HG03442 (cell line): ENCODE measurements around the gene TPH2.

Experiments used
- ATAC-seq: cut with Tn5 transposase; IDR thresholded peaks from one replicate; pipeline ENCODE4 v1.9.1; 2021; ENCODE audit warnings: mild to moderate bottlenecking, moderate library complexity; ENCODE audit not compliant: unreplicated experiment

The TPH2 gene

DNA sequence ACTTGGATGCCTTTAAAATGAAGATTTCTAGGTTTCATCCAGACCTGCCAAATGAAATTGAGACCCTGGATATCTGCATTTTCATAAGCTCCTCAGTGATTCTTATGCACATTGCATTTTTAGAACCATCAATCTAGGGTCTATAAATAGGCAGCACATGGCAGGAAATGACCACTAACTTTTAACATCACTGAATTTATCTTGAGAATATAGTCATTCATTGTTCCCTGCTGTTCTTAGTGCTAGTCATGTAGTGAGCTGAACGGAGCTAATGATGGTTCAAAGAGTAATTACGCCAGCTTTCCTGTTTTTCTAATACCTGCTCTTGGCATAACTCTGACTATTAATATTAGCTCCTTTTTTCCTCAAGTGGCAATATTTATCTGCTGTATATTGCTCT, 91.6 kb downstream of the TPH2 start:
- ATAC-seq = no peak

DNA sequence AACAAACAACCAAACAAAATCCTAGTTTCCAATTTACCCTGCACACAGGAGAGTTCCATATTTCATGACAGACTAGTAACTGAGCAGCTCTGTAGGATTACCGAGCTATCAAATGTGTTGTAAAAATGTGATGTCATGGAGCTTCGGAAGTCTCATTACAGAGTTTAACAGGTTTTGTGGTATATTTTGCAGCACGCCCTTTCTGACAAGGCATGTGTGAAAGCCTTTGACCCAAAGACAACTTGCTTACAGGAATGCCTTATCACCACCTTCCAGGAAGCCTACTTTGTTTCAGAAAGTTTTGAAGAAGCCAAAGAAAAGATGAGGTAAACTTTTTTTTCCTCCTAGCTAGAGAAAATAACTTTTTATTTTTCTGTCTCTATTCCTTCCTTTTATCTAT, 92.4 kb downstream of the TPH2 start:
- no peak for ATAC-seq

- ATAC-seq = no peak
Observed at GRCh38 chr12:72033991-72034390, 95.3 kb downstream of the TPH2 start.

GRCh38 chr12:72035625-72036024, 97.0 kb downstream of the TPH2 start:
- no peak for ATAC-seq

DNA sequence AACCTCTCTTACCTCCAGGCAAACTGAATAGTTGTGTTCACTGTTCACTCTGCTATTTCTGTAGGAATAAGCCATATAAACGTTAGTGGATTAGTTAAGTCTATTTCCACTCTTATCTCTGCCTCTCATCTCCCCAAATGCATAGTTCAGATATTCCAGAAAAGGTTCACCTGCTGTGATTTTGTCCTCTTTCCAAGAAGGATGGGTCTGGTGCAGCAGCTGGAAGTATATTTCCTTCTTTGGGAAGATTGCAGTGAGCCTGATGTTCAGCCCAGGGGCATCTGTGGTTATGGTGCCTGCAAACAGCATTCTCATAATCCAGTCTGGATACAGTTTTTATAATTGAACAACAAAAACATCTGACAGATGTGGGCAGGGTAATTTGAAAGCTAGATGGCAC, 97.7 kb downstream of the TPH2 start:
- ATAC-seq = no peak

- no peak for ATAC-seq
Observed at GRCh38 chr12:72037006-72037795, 98.6 kb downstream of the TPH2 start.

GRCh38 chr12:72041811-72042210, 103.2 kb downstream of the TPH2 start:
- no peak for ATAC-seq

- no peak for ATAC-seq
Observed at GRCh38 chr12:72053604-72054003, 115.0 kb downstream of the TPH2 start.

DNA sequence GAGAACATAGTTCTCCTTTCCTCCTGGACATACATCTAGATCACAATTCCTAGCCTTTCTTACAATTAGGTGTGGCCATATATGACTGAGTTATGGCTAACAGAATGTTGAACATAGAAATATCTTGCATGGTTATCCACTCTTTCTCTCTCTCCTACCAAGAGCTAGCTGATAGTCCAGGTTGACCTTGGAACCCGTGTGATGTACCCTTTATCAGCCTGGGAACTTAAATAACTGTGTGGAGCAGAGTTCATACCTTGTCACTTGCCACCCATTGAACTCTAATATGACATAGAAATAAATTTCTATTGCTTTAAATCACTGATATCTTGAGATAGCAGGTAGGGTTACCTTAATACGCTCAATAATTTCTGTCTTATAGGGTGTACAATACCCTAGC, 115.9 kb downstream of the TPH2 start:
- ATAC-seq = no peak

DNA sequence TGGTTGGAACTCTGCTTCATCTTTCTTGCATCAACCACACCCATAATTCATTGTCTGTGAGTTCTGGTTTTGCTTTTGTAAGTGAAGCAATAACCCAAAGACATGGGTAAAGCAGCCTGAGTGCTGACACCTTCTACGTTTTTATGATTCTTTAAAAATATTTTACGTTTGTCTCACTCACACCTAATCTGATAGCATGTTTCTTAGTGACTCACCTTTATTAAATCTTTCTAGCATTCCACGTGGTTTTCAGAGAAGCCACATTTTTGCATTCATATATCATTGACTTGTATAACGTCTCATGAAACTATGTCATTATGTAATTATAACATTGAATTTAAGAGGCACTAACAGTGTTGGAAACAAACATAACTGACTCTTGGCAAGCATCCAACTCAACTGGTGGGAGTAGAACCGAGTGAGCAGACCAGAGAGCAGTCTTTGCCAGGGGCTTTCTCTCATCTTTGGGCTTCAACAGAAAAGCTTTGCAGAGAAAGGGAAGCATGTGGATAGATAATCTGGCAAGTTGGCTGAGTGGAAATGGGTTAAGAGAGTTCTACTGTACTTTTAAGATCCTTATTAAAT, 118.8 kb downstream of the TPH2 start:
- ATAC-seq = no peak

- ATAC-seq = no peak
Observed at GRCh38 chr12:72063073-72063472, 124.4 kb downstream of the TPH2 start.

DNA sequence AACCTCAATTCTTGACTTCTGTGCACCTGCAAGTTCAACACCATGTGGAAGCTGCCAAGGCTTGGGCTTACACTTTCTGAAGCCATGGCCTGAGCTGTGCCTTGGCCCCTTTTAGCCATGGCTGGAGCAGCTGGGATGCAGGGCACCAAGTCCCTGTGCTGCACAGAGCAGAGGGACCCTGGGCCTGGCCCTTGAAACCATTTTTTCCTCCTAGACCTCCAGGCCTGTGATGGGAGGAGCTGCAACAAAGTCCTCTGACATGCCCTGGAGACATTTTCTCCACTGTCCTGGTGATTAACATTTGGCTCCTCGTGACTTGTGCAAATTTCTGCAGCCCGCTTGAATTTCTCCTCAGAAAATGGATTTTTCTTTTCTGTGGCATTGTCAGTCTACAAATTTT, 132.4 kb downstream of the TPH2 start:
- ATAC-seq = no peak

- no peak for ATAC-seq
Observed at GRCh38 chr12:72072592-72073212, 134.1 kb downstream of the TPH2 start.

GRCh38 chr12:72074065-72074464, 135.4 kb downstream of the TPH2 start:
- no peak for ATAC-seq

GRCh38 chr12:72074956-72075355, 136.3 kb downstream of the TPH2 start:
- no peak for ATAC-seq

DNA sequence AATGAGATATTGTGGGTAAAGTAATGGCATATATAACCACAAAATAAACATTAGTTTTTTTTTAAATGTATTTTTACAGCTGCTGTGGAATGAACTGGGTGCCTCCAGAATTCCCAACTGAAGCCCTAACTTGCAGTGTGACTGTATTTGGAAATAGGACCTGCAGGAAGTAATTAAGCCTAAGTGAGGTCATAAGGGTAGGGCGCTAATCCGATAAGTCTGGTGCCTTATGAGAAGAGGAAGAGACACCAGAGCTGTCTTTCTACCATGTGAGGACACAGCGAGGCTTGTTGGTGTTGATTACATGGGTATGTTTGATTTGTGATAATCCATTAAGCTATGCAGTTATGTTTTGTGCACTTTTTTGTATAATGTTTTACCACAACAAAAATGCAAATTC, 136.8 kb downstream of the TPH2 start:
- ATAC-seq = no peak

DNA sequence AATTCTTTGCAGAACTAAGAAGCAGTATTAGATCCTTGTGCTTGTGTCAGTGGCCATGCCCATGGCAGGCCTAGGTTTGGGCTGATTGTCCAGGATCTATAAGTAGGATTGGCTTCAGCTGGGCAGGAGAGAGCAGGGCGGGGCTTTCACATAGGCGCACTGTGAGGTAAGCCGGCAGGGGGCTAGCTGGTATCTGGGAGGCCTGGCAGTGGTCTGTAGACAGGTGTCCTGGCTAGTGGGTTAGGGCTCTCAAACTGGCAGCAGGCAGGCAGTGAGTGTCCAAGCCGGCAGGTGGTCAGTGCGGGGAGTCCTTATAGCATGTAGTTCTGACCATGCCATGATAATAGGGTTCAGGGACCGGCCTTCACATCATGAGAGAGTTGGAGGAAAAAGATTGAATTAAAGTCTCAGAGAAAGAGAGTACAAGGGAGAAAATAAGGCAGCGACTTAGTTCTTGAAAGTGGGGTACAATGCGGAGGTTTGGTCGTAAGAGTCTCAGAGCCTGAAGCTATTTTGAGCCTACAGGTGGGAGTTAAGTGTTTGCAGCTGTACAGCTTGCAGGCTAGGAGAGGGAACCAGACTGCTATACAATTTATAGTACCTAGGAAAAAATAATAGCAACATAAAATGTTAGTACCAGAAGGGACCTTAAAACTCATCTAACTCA, 137.4 kb downstream of the TPH2 start:
- no peak for ATAC-seq

DNA sequence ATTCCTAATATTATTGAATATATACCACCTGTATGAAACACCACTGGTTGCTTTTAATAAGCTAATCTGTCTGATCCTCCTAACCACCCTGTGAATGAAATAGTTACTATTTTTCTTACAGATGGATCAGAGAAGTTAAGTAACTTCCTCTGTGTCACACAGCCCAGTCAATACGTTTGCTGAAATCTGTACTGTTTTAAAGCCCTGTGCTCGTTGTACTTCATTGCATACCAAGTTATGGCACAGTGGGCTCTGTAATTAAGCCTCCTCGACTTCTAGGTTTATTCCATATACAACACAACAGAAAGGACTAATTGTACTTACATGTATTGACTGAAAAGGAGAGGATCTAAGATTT, 137.9 kb downstream of the TPH2 start:
- ATAC-seq = no peak

DNA sequence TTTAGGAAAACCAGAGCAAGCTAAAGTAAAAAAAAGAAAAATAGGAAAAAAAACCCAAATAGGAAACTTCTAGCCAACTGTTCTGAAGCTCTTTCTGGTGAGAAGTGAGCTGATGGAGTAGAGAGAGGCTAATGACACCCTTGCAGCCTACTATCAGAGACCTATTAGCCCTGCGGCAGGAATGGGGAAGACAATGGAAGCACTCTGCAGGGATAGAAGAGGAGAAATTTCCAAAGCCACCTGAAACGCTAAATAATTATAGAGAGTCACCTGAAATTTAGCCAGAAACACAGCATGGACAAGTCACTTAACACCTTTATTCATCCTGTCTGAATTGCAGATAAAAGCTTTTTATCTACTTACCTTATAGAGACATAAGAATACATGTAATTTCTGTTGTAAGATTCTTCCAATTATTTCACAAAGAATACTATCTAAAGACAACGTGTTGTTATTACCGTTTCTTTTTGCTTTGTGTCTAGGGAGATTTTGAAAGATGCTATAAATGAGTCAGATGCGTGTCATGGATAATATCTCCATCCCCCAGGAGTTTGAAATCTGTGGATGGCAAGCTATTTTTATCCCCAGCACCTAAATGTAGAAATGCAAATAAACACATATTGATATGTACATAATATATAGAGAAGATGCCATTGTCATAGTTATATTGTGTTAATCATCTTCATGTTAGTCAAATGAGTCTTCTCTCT, 138.6 kb downstream of the TPH2 start:
- no peak for ATAC-seq

GRCh38 chr12:72081777-72082176, 143.1 kb downstream of the TPH2 start:
- no peak for ATAC-seq
